ENCODE data around the gene MAIP1.

MAIP1 gene

DNA sequence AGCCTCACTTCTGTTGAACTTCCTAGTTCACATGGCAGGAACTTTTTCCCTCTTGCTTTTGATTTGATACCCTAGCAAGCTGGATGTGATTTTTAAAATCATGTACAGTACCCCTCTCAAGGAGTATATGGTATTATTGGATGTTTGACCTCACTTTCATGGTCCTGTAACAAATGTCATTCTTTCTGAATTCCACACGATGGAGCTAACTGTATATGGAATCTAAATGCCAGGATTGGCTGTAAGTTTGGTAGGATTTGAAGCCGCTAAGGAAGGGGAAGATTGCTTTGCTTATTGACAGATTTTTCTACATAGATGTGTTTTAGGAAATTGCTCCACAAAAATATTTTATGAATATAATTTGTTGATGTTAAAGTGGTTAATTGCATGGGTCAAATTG, 18.3 kb downstream of the MAIP1 start:
- no peak for DNase-seq (ENCODE audit: low read depth, low spot score)
- Histone ChIP-seq H3K27me3 (ENCODE audit: control insufficient read depth, insufficient read depth, low read length) (no peaks in the 10 kb centered on the region), H3K4me3 (ENCODE audit: low read length) (no peak overlapping the region), H3K4me1 (ENCODE audit: control insufficient read depth, insufficient read depth, low read length) (no peaks in the 10 kb centered on the region), H3K9me3 (ENCODE audit: control insufficient read depth, insufficient read depth, low read length) (no peaks in the 10 kb centered on the region), H3K36me3 (ENCODE audit: control insufficient read depth, insufficient read depth, low read length) (no peaks in the 10 kb centered on the region), H3K27ac (ENCODE audit: low read length) (no peak overlapping the region)
- WGBS (ENCODE audit: insufficient coverage, insufficient read length) = no CpG with 5 or more reads among the region's 2 CpGs

DNA sequence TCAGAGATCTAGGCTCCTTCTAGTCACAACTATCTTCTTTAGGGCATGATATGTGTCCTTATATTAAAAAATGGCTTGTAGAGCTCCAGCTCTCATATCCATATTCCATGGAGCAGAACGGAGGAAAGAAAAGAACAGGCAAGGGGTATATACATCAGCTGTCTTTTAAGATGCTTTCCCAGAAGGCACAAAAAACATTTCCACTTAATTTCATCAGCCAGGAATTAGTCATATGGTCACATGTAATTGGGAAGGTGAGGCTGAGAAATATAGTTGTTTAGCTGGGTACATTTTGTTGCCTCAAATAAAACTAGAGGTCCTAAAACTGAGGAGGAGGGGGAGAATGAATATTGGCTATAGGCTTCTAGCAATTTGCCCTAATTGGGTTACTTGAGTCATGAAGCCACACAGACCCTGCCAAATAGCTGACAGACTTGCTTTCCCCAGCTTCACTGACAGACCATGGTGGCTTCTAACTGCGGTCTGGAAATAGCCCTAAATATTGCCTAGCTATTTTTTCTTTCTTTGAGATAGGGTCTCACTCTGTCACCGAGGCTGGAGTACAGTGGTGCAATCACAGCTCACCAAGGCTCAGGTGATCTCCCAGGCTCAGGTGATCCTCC, 20.0 kb downstream of the MAIP1 start:
- no peak for DNase-seq (ENCODE audit: low read depth, low spot score)
- H3K4me3 ChIP-seq (ENCODE audit: low read length) = no peak overlapping the region
- no CpG with 5 or more reads among the region's 3 CpGs for WGBS (ENCODE audit: insufficient coverage, insufficient read length)
- no peaks in the 10 kb centered on the region for H3K36me3 ChIP-seq (ENCODE audit: control insufficient read depth, insufficient read depth, low read length)
- no peaks in the 10 kb centered on the region for H3K4me1 ChIP-seq (ENCODE audit: control insufficient read depth, insufficient read depth, low read length)
- H3K27me3 ChIP-seq (ENCODE audit: control insufficient read depth, insufficient read depth, low read length) = no peaks in the 10 kb centered on the region
- H3K27ac ChIP-seq (ENCODE audit: low read length) = no peak overlapping the region
- H3K9me3 ChIP-seq (ENCODE audit: control insufficient read depth, insufficient read depth, low read length) = no peaks in the 10 kb centered on the region

DNA sequence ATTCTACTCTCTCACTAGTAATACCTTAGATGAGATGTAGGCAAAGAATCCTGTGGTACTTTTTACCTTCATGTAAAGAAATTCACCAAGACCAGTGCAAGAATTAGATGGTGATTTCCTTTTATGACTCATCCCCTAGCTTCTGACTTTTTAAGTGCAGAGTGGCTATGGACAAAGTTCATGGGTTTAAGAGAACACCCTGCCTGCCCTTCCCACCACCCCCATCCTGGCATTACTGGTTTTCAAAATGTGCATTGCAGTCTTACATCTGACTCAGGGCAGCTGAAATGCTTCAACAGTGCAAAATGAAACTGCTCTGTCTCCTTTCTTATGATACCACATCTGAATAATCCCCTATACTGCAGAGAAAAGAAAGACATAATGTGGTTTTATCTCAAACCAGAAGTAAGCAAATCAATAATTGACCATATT, 22.6 kb downstream of the MAIP1 start:
- no peaks in the 10 kb centered on the region for H3K36me3 ChIP-seq (ENCODE audit: control insufficient read depth, insufficient read depth, low read length)
- H3K4me1 ChIP-seq (ENCODE audit: control insufficient read depth, insufficient read depth, low read length) = no peaks in the 10 kb centered on the region
- no peaks in the 10 kb centered on the region for H3K9me3 ChIP-seq (ENCODE audit: control insufficient read depth, insufficient read depth, low read length)
- no peak for DNase-seq (ENCODE audit: low read depth, low spot score)
- no peaks in the 10 kb centered on the region for H3K27me3 ChIP-seq (ENCODE audit: control insufficient read depth, insufficient read depth, low read length)
- no peak overlapping the region for H3K27ac ChIP-seq (ENCODE audit: low read length)
- no peak overlapping the region for H3K4me3 ChIP-seq (ENCODE audit: low read length)

DNA sequence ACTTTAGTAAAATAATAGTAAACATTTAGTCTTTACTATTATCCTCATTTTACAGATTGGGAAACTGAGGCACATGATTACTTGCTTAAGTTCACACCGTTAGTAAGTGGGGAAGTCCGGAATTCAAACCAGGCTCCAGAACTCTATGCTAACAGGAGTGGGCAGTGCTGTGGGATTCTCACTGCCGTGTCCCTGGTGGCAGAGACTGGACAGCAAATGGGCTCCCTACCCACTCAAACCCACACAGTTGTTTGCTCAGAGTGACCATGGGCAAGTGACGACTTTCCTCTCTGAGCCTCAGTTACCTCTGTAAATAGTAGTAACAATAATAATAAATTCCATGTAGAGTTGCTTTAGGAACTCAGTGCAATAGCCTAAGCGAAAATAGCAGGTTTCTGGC, 24.0 kb downstream of the MAIP1 start:
- no peak overlapping the region for H3K27ac ChIP-seq (ENCODE audit: low read length)
- H3K36me3 ChIP-seq (ENCODE audit: control insufficient read depth, insufficient read depth, low read length) = no peaks in the 10 kb centered on the region
- no peaks in the 10 kb centered on the region for H3K9me3 ChIP-seq (ENCODE audit: control insufficient read depth, insufficient read depth, low read length)
- no CpG with 5 or more reads among the region's 5 CpGs for WGBS (ENCODE audit: insufficient coverage, insufficient read length)
- H3K27me3 ChIP-seq (ENCODE audit: control insufficient read depth, insufficient read depth, low read length) = no peaks in the 10 kb centered on the region
- DNase-seq (ENCODE audit: low read depth, low spot score) = no peak
- peaks cover 3% of the 10 kb centered on the region for H3K4me1 ChIP-seq (ENCODE audit: control insufficient read depth, insufficient read depth, low read length)
- no peak overlapping the region for H3K4me3 ChIP-seq (ENCODE audit: low read length)

DNA sequence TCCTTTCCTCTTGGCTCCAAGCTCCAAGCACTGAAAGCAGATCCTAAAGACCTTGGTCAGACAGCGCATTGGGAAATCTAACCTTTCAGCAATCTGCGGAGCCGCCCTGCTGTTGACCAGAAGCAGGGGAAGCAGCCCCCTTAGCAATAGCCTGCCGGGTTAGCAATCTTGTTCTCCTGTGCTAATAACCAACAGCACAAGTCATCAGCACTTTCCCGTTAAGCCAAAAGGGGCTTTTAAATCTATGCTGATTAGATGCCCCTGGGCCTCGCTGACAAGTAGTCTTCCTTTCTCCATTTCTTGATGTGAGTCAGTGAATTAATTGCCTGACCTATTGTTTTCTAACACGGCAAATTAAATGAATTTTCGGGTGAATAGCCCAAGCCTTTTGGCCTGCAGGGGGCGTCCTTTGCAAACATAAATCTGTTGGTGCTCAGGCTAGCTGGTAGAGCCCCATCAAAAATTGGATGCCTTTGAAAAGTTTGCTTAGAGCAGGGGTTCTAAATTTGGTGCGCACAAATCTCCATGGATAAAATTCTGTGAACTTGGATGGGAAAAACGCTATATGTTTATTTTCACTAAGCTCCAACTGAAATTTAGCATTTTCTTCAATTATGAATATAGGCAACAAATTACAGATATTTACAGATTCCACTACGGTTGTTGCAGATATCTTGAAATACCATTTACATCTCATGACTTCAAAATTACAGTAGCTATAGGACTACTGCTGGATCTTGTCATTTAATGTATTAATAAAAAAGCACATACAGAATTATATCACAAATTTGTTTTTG, 24.6 kb downstream of the MAIP1 start:
- H3K4me1 ChIP-seq (ENCODE audit: control insufficient read depth, insufficient read depth, low read length) = peaks cover 4% of the 10 kb centered on the region
- DNase-seq (ENCODE audit: low read depth, low spot score) = no peak
- no peaks in the 10 kb centered on the region for H3K9me3 ChIP-seq (ENCODE audit: control insufficient read depth, insufficient read depth, low read length)
- H3K27ac ChIP-seq (ENCODE audit: low read length) = no peak overlapping the region
- no CpG with 5 or more reads among the region's 12 CpGs for WGBS (ENCODE audit: insufficient coverage, insufficient read length)
- H3K36me3 ChIP-seq (ENCODE audit: control insufficient read depth, insufficient read depth, low read length) = no peaks in the 10 kb centered on the region
- H3K4me3 ChIP-seq (ENCODE audit: low read length) = no peak overlapping the region
- H3K27me3 ChIP-seq (ENCODE audit: control insufficient read depth, insufficient read depth, low read length) = no peaks in the 10 kb centered on the region

DNA sequence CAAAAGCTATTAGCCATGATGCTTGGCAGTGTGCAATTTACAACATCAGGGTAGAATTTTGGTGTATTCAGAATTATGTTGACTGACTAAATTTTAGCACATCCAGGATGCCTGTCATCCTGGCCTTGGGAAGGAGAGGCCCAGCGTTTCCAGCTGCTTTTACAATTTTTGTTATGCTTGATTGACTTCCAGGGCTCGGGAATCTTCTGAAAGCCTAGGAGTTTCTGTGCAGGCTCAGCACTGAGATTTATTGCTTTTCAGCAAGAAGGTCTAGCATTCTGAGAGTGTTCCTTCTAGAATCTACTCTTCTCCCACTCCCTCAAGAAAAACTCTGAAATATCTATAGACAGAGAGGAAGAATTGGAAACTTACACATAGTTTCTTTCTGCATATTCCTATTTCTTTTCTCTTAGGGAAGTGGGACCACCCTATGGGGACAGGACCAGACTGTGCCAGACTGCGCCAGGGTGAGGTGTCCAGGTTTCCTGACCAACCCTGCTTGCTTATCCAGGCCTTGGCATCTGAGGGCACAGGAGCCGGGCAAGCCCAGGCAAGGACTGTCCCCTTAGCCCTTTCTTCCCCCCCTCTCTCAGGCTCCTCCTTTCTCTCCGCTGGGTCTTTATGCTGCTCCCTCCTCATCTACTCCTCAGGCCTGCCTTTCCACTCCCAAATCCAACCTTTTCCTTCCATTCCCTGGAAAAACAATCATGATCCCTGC, 26.9 kb downstream of the MAIP1 start:
- H3K4me3 ChIP-seq (ENCODE audit: low read length) = no peak overlapping the region
- peaks cover 4% of the 10 kb centered on the region for H3K4me1 ChIP-seq (ENCODE audit: control insufficient read depth, insufficient read depth, low read length)
- no peaks in the 10 kb centered on the region for H3K36me3 ChIP-seq (ENCODE audit: control insufficient read depth, insufficient read depth, low read length)
- WGBS (ENCODE audit: insufficient coverage, insufficient read length) = no CpG with 5 or more reads among the region's 5 CpGs
- no peaks in the 10 kb centered on the region for H3K27me3 ChIP-seq (ENCODE audit: control insufficient read depth, insufficient read depth, low read length)
- H3K9me3 ChIP-seq (ENCODE audit: control insufficient read depth, insufficient read depth, low read length) = no peaks in the 10 kb centered on the region
- H3K27ac ChIP-seq (ENCODE audit: low read length) = no peak overlapping the region
- no peak for DNase-seq (ENCODE audit: low read depth, low spot score)

DNA sequence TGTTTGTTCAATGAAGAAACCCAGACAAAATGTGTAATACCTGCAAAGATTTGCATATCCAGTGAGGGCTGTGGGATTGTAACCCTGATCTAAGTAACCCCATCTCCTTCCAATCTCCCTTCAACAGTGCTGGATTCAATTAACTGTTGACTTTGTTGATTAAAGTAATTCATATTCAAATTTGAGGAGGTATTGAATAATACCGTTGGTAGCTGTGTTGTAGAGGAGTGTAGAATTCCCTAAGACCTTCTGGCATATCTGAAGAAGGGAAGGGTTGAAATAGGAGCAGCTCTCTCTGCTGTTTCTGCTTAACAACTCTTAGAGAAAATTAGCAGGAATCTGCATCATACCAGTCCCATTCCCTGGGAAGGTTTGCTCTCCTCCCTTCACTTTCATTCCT, 28.2 kb downstream of the MAIP1 start:
- no peaks in the 10 kb centered on the region for H3K36me3 ChIP-seq (ENCODE audit: control insufficient read depth, insufficient read depth, low read length)
- no CpG with 5 or more reads among the region's 1 CpG for WGBS (ENCODE audit: insufficient coverage, insufficient read length)
- no peaks in the 10 kb centered on the region for H3K27me3 ChIP-seq (ENCODE audit: control insufficient read depth, insufficient read depth, low read length)
- H3K4me1 ChIP-seq (ENCODE audit: control insufficient read depth, insufficient read depth, low read length) = peaks cover 4% of the 10 kb centered on the region
- no peak overlapping the region for H3K27ac ChIP-seq (ENCODE audit: low read length)
- no peak overlapping the region for H3K4me3 ChIP-seq (ENCODE audit: low read length)
- no peak for DNase-seq (ENCODE audit: low read depth, low spot score)
- no peaks in the 10 kb centered on the region for H3K9me3 ChIP-seq (ENCODE audit: control insufficient read depth, insufficient read depth, low read length)

DNA sequence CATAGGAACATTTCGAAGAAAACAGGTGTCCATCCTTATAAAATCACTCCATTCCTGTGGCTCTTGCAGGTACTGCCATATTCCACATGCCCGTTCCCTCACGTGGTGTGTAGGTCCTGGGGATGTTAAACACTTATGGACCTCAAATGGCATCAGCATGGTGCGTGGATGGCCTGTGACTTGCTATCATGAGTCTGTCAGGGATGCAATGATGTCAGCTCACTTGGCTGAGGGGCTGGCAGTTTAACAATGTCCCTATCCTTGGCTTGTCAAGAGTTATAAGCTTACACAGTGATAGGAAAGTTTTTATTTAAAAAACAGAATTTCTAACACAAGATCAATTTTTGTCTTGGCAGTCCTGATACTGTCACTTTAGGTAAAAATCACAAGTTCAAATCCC, 28.8 kb downstream of the MAIP1 start:
- Histone ChIP-seq H3K27me3 (ENCODE audit: control insufficient read depth, insufficient read depth, low read length) (no peaks in the 10 kb centered on the region), H3K36me3 (ENCODE audit: control insufficient read depth, insufficient read depth, low read length) (no peaks in the 10 kb centered on the region), H3K9me3 (ENCODE audit: control insufficient read depth, insufficient read depth, low read length) (no peaks in the 10 kb centered on the region), H3K27ac (ENCODE audit: low read length) (peak overlapping the region; percentile 67), H3K4me1 (ENCODE audit: control insufficient read depth, insufficient read depth, low read length) (peaks cover 4% of the 10 kb centered on the region), H3K4me3 (ENCODE audit: low read length) (no peak overlapping the region)
- no CpG with 5 or more reads among the region's 4 CpGs for WGBS (ENCODE audit: insufficient coverage, insufficient read length)
- DNase-seq (ENCODE audit: low read depth, low spot score) = no peak

DNA sequence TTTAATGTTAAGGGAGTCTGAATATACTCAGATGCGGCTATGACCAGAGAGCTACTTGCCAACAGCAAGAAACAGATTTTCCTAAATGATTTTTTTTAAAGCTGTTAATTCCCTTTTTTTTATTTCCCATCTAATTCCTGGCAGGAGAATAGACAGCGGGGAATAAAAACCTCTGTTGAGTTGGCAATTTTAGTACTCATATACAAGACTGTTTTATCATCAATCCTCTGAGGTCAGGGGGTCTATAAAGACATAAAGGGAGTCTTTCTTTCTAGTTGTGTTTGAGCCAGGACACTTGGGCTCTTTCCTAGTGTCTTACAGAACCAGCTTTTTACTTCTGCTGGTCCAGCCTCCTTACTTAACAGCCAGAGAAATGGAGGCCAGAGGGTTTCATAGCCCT, 29.4 kb downstream of the MAIP1 start:
- peaks cover 4% of the 10 kb centered on the region for H3K4me1 ChIP-seq (ENCODE audit: control insufficient read depth, insufficient read depth, low read length)

DNA sequence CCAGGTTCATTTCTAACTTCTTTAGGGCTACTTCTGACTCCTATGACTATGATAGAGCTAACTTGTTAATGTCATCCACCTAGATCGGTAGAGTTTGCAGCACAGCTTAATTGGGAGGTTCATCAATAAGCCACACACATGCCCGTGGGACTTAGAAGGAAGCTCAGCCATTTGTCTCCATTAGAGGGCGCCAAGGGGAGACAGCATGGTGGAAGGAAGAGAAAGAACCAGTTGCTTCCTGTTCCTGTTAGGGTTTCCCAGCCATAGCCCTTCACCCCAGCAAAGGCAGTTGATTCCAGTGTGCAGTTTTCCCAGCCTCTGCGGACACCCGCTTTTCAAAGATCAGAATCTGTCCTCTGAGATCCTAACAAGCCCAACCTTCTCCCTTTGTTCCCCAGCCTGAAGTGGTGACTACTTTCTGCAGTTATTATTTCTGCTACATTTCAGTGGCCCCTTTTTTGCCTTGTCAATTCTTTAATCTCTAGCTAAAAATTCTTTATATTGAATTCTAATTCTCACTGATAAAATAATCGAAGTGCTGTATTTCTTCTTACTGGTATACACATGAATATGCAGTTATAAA, 30.3 kb downstream of the MAIP1 start:
- H3K4me3 ChIP-seq (ENCODE audit: low read length) = no peak overlapping the region
- H3K4me1 ChIP-seq (ENCODE audit: control insufficient read depth, insufficient read depth, low read length) = peaks cover 4% of the 10 kb centered on the region
- WGBS (ENCODE audit: insufficient coverage, insufficient read length) = no CpG with 5 or more reads among the region's 6 CpGs
- H3K27ac ChIP-seq (ENCODE audit: low read length) = no peak overlapping the region
- no peaks in the 10 kb centered on the region for H3K9me3 ChIP-seq (ENCODE audit: control insufficient read depth, insufficient read depth, low read length)
- H3K36me3 ChIP-seq (ENCODE audit: control insufficient read depth, insufficient read depth, low read length) = no peaks in the 10 kb centered on the region
- DNase-seq (ENCODE audit: low read depth, low spot score) = peak; percentile 63
- H3K27me3 ChIP-seq (ENCODE audit: control insufficient read depth, insufficient read depth, low read length) = no peaks in the 10 kb centered on the region

More for the DNA sequence above, 29.4 kb downstream of the MAIP1 start:
- no peaks in the 10 kb centered on the region for H3K9me3 ChIP-seq (ENCODE audit: control insufficient read depth, insufficient read depth, low read length)
- H3K27me3 ChIP-seq (ENCODE audit: control insufficient read depth, insufficient read depth, low read length) = no peaks in the 10 kb centered on the region
- H3K36me3 ChIP-seq (ENCODE audit: control insufficient read depth, insufficient read depth, low read length) = no peaks in the 10 kb centered on the region
- no CpG with 5 or more reads among the region's 2 CpGs for WGBS (ENCODE audit: insufficient coverage, insufficient read length)
- H3K4me3 ChIP-seq (ENCODE audit: low read length) = no peak overlapping the region
- no peak for DNase-seq (ENCODE audit: low read depth, low spot score)
- no peak overlapping the region for H3K27ac ChIP-seq (ENCODE audit: low read length)

Data from iPS DF 6.9 (cell line).